Keratinocyte (primary cell): ENCODE measurements around the gene WIPF3.

ENCODE experiments used
- EZH2 ChIP-seq: IDR thresholded peaks from one replicate; pipeline ENCODE4 v1.6.1; 2012; ENCODE audit warnings: inconsistent platforms, mild to moderate bottlenecking, low read length, moderate library complexity
- TF ChIP-seq, protein P1 (sequence below), 3 experiments: IDR thresholded peaks in 1 of 3; conservative IDR thresholded peaks in 1 of 3; optimal IDR thresholded peaks in 1 of 3; 2 replicates in 2 of 3; 3 replicates in 1 of 3; pipeline versions ENCODE3 to v1.5.1; 2011; ENCODE audit warnings: low read length in 3 of 3, mild to moderate bottlenecking in 3 of 3, moderate library complexity in 2 of 3, control low read depth in 1 of 3, inconsistent platforms in 1 of 3; ENCODE audit not compliant: insufficient read depth in 2 of 3; ENCODE audit errors: extremely low read depth in 1 of 3

- TF ChIP-seq, protein P1, sequence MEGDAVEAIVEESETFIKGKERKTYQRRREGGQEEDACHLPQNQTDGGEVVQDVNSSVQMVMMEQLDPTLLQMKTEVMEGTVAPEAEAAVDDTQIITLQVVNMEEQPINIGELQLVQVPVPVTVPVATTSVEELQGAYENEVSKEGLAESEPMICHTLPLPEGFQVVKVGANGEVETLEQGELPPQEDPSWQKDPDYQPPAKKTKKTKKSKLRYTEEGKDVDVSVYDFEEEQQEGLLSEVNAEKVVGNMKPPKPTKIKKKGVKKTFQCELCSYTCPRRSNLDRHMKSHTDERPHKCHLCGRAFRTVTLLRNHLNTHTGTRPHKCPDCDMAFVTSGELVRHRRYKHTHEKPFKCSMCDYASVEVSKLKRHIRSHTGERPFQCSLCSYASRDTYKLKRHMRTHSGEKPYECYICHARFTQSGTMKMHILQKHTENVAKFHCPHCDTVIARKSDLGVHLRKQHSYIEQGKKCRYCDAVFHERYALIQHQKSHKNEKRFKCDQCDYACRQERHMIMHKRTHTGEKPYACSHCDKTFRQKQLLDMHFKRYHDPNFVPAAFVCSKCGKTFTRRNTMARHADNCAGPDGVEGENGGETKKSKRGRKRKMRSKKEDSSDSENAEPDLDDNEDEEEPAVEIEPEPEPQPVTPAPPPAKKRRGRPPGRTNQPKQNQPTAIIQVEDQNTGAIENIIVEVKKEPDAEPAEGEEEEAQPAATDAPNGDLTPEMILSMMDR (optimal IDR thresholded peaks at IDR 0.05 in 1 of 3, IDR thresholded peaks at IDR 0.05 in 1 of 3, conservative IDR thresholded peaks at IDR 0.05 in 1 of 3; ENCODE audit: extremely low read depth in 1 of 3, insufficient read depth in 2 of 3, low read length in 3 of 3), result no peak
- no peak for TF ChIP-seq EZH2
Measured at GRCh38 chr7:29873644-29874294, 67.5 kb downstream of the WIPF3 start.
